ENCODE measurements around the gene EIF4B. TPM values are rescaled to one million over a fixed set of nuclear protein-coding genes. Genes with fewer than 3 reads are reported as not detected.

Gene EIF4B
- total RNA-seq, 1 donor from 2014 or later = 629 TPM

DNA sequence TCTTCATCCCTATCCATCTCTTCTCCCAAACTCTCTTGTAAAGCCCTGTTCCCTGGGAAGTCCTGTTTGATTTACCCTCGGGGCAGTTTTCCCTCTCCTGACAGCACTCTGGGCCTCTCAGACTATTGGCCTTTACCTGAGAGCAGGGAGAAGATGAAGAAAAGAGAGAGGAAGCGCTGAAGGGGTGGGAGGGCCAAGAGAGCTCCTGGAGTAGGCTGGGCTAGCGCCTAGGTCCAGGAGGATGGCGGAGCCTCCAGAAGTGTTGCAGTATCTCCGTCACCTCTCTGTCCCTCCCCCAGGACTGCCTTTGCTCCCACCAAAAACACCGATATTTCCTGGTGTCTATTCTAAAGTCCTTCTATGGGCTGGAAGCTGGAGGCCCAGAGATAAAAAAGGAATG is 85.5 kb downstream of the EIF4B start:
- TF ChIP-seq CTCF (IDR thresholded peaks at IDR 0.05; ENCODE audit: unreplicated experiment) = no peak
- no peaks in the 10 kb centered on the region for H3K36me3 Mint-ChIP-seq (ENCODE audit: low read depth, unreplicated experiment)
- peaks cover 13% of the 10 kb centered on the region for H3K4me1 Mint-ChIP-seq (ENCODE audit: unreplicated experiment)
- no peaks in the 10 kb centered on the region for H3K9me3 Mint-ChIP-seq (ENCODE audit: unreplicated experiment)
- no peak overlapping the region for H3K27ac Mint-ChIP-seq (ENCODE audit: unreplicated experiment)
- H3K4me3 Mint-ChIP-seq (ENCODE audit: unreplicated experiment) = no peak overlapping the region
- no peak for DNase-seq (ENCODE audit: low spot score)
- H3K27me3 Mint-ChIP-seq (ENCODE audit: unreplicated experiment) = peaks cover 16% of the 10 kb centered on the region

Small RNA genes within 50 kb of the gene (microRNA-seq; reads per million reads assigned to microRNA genes)
- 3.1 reads per million, percentile 39 among the genes with 10 or more reads in this experiment for gene MIR6757 (ENCODE audit: unreplicated experiment)

Other genes starting within 250 kb of the EIF4B start
- gene KRT76, start 229.1 kb upstream of the EIF4B start, total RNA-seq (ENCODE audit: unreplicated experiment) = not detected
- gene KRT3, start 210.3 kb upstream of the EIF4B start, total RNA-seq (ENCODE audit: unreplicated experiment) = not detected
- not detected for gene KRT4, start 192.3 kb upstream of the EIF4B start, total RNA-seq (ENCODE audit: unreplicated experiment)
- not detected for gene KRT79, start 172.1 kb upstream of the EIF4B start, total RNA-seq (ENCODE audit: unreplicated experiment)
- gene KRT78, start 157.5 kb upstream of the EIF4B start, total RNA-seq (ENCODE audit: unreplicated experiment) = not detected
- 194 TPM for gene KRT8, start 101.4 kb upstream of the EIF4B start, total RNA-seq (ENCODE audit: unreplicated experiment)
- gene KRT18, start 57.3 kb upstream of the EIF4B start, total RNA-seq (ENCODE audit: unreplicated experiment) = 195 TPM
- gene TNS2, start 43.6 kb downstream of the EIF4B start, total RNA-seq (ENCODE audit: unreplicated experiment) = 112 TPM
- 10.5 TPM for gene SPRYD3, start 72.9 kb downstream of the EIF4B start, total RNA-seq (ENCODE audit: unreplicated experiment)
- 21.1 TPM for gene IGFBP6, start 91.2 kb downstream of the EIF4B start, total RNA-seq (ENCODE audit: unreplicated experiment)
- gene SOAT2, start 97.0 kb downstream of the EIF4B start, total RNA-seq (ENCODE audit: unreplicated experiment) = not detected
- 47.6 TPM for gene ZNF740, start 174.3 kb downstream of the EIF4B start, total RNA-seq (ENCODE audit: unreplicated experiment)
- gene CSAD, start 174.5 kb downstream of the EIF4B start, total RNA-seq (ENCODE audit: unreplicated experiment) = 23.8 TPM
- gene ITGB7, start 200.8 kb downstream of the EIF4B start, total RNA-seq (ENCODE audit: unreplicated experiment) = 0.56 TPM
- gene RARG, start 225.8 kb downstream of the EIF4B start, total RNA-seq (ENCODE audit: unreplicated experiment) = 7.9 TPM